GM12865 (cell line): ENCODE data around the gene LIG1.

Experiments used
- DNase-seq: peaks from one replicate; pipeline ENCODE4 v3.0.0; 2010; ENCODE audit warnings: low read depth
- H3K4me3 ChIP-seq: 2 replicates; pipeline ENCODE4 v1.5.1; 2011; ENCODE audit warnings: mild to moderate bottlenecking, low read depth, low read length, control low read depth
- CTCF ChIP-seq: IDR thresholded peaks from 2 replicates; pipeline ENCODE4 v1.5.1; 2011; ENCODE audit warnings: low read length, control low read depth, low read depth, inconsistent platforms; ENCODE audit not compliant: insufficient read depth; ENCODE audit errors: missing control alignments

The LIG1 gene

GRCh38 chr19:48183356-48183755, 13.2 kb upstream of the LIG1 start:
- no peak for TF ChIP-seq CTCF
- no peak for DNase-seq
- no peak overlapping the region for H3K4me3 ChIP-seq

- H3K4me3 ChIP-seq, result no peak overlapping the region
- no peak for DNase-seq
- TF ChIP-seq CTCF, result no peak
These were observed 12.3 kb upstream of the LIG1 start for GRCh38 chr19:48182434-48182833.

- no peak for DNase-seq
- no peak for TF ChIP-seq CTCF
These were observed 11.4 kb upstream of the LIG1 start for GRCh38 chr19:48181505-48181904.

GRCh38 chr19:48176226-48176625, 6.1 kb upstream of the LIG1 start:
- no peak for DNase-seq
- H3K4me3 ChIP-seq, result no peak overlapping the region
- TF ChIP-seq CTCF, result no peak

More at GRCh38 chr19:48181505-48181904, 11.4 kb upstream of the LIG1 start:
- no peak overlapping the region for H3K4me3 ChIP-seq

- TF ChIP-seq CTCF, result no peak
- no peak overlapping the region for H3K4me3 ChIP-seq
- no peak for DNase-seq
These were observed 5.4 kb upstream of the LIG1 start for GRCh38 chr19:48175578-48175977.

GRCh38 chr19:48174445-48175030, 4.4 kb upstream of the LIG1 start:
- DNase-seq, result peak; percentile 66
- TF ChIP-seq CTCF, result no peak
- H3K4me3 ChIP-seq, result no peak overlapping the region

GRCh38 chr19:48171710-48172109, 1.6 kb upstream of the LIG1 start:
- DNase-seq, result no peak
- no peak overlapping the region for H3K4me3 ChIP-seq
- TF ChIP-seq CTCF, result no peak
